ENCODE results near the gene SMIM41.

SMIM41 gene

GRCh38 chr12:52063082-52063924 lies 16.2 kb upstream of the SMIM41 start:
- DNase-seq (ENCODE audit: low read depth in 2 of 2) = no peak

GRCh38 chr12:52063981-52064649 lies 15.4 kb upstream of the SMIM41 start:
- DNase-seq (ENCODE audit: low read depth in 2 of 2) = no peak

GRCh38 chr12:52066346-52067080 lies 13.0 kb upstream of the SMIM41 start:
- DNase-seq (ENCODE audit: low read depth in 2 of 2) = no peak

GRCh38 chr12:52067081-52067374 lies 12.5 kb upstream of the SMIM41 start:
- no peak for DNase-seq (ENCODE audit: low read depth in 2 of 2)

- peak; percentile 87 to 90 for DNase-seq (ENCODE audit: low read depth in 2 of 2)
These were observed 9.9 kb upstream of the SMIM41 start, which contains the start of gene ATG101 for GRCh38 chr12:52069327-52070184. ATG101 (plus strand) TSS chr12:52069978; CDS start chr12:52073651, 3,673 bp downstream.

- no peak for DNase-seq (ENCODE audit: low read depth in 2 of 2)
These were observed 9.1 kb upstream of the SMIM41 start for GRCh38 chr12:52070185-52070925.

- DNase-seq (ENCODE audit: low read depth in 2 of 2) = peak; percentile 35 to 36
These were observed 5.7 kb upstream of the SMIM41 start for GRCh38 chr12:52073531-52074381.

- no peak for DNase-seq (ENCODE audit: low read depth in 2 of 2)
These were observed 4.4 kb upstream of the SMIM41 start for GRCh38 chr12:52074971-52075724.

- no peak for DNase-seq (ENCODE audit: low read depth in 2 of 2)
These were observed 2.7 kb upstream of the SMIM41 start for GRCh38 chr12:52076811-52077210.

- no peak for DNase-seq (ENCODE audit: low read depth in 2 of 2)
These were observed 1.2 kb upstream of the SMIM41 start for GRCh38 chr12:52078276-52078675.

- no peak for DNase-seq (ENCODE audit: low read depth in 2 of 2)
These were observed 1.1 kb downstream of the SMIM41 start for GRCh38 chr12:52080403-52081251.

- DNase-seq (ENCODE audit: low read depth in 2 of 2) = no peak
These were observed 1.8 kb downstream of the SMIM41 start for GRCh38 chr12:52081263-52081733.

GRCh38 chr12:52082026-52082668 lies 2.6 kb downstream of the SMIM41 start:
- no peak for DNase-seq (ENCODE audit: low read depth in 2 of 2)

- no peak for DNase-seq (ENCODE audit: low read depth in 2 of 2)
These were observed 3.1 kb downstream of the SMIM41 start for GRCh38 chr12:52082669-52082987.

GRCh38 chr12:52082988-52083637 lies 3.6 kb downstream of the SMIM41 start:
- no peak for DNase-seq (ENCODE audit: low read depth in 2 of 2)

- no peak for DNase-seq (ENCODE audit: low read depth in 2 of 2)
These were observed 4.1 kb downstream of the SMIM41 start for GRCh38 chr12:52083638-52083996.

- DNase-seq (ENCODE audit: low read depth in 2 of 2) = no peak
These were observed 5.2 kb downstream of the SMIM41 start for GRCh38 chr12:52084491-52085231.

Measured in fibroblast of skin of left biceps (primary cell).